ENCODE measurements around the gene AGXT. TPM values are rescaled to one million over a fixed set of nuclear protein-coding genes. Genes with fewer than 3 reads are reported as not detected.
"Not testable (repeated sequence)": the region's sequence is repeated elsewhere in the genome, so short reads cannot be mapped to it uniquely, and the experiment has no call there.

Gene AGXT
- total RNA-seq, 2 experiments from 2014 or later, result not detected

DNA sequence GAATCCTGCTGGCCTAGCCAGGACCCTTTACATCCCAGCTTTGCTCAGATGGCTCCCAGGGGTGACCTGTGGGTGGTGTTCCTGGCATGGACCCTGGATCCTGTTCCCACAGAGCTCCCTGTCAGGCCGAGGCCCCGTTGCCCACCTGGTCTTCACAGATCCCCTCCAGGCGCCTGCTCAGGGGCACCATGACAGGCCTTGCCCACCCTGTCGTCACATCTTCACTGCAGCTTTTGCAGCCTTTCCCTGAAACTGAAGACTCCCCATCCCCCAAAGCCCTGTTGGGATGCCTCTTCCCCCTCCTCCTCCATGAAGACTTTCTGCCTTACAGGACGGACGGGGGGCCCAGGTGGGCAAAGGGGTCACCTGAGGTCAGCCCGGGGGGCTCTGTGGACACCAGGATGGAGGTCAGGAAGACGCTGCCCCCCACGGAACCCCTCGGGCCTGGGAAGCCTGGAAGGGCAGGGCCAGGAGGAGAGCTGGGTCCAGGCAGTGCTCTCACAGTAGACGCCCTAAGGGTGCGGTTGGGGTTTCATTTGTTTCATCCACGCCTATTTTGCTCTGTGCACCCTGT, 35.6 kb upstream of the AGXT start:
- intact Hi-C loops (cut with micrococcal nuclease), result loop anchor here (1.0 kb wide), 3 partner anchors 12 to 1048 kb away; no protein-coding TSS in a partner anchor
- H3K27ac Mint-ChIP-seq, result no peak overlapping the region
- peaks cover 14% of the 10 kb centered on the region for H3K27me3 Mint-ChIP-seq (ENCODE audit: low read depth)
- H3K4me3 Mint-ChIP-seq, result no peak overlapping the region
- peaks cover 5% of the 10 kb centered on the region for H3K4me1 Mint-ChIP-seq (ENCODE audit: low read depth)
- no peaks in the 10 kb centered on the region for H3K9me3 Mint-ChIP-seq
- CTCF ChIA-PET, result no interaction called here
- no peaks in the 10 kb centered on the region for H3K36me3 Mint-ChIP-seq (ENCODE audit: low read depth)
- no peak for DNase-seq

DNA sequence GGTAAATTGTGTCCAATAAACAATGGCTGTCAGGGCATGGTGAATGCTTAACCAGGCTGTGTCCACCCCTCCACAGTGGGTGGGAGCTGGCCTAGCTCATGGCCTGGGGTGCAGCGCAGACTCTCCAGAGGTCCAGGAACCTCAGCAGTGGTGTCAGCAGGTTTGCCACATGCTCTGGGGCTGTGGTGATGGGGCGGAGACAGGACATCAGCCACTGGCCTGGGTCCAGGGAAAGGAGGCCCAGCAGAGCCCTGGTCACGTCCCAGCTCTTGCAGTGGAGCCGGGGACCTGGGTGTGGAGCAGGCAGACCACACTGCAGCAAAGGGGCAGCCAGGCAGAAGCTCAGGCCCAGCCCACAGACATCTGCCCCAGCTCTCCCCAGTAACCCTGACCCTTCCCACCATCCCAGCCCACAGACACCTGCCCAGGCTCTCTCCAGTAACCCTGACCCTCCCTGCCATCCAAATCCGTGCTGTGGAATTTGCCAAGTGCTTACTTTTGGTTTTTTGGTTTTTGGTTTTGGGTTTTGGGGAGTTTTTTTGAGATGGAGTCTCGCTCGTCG, 34.8 kb upstream of the AGXT start:
- Mint-ChIP-seq H3K9me3 (no peaks in the 10 kb centered on the region), H3K27ac (no peak overlapping the region), H3K27me3 (ENCODE audit: low read depth) (peaks cover 11% of the 10 kb centered on the region), H3K4me1 (ENCODE audit: low read depth) (peaks cover 5% of the 10 kb centered on the region), H3K4me3 (no peak overlapping the region), H3K36me3 (ENCODE audit: low read depth) (no peaks in the 10 kb centered on the region)
- no peak for DNase-seq
- intact Hi-C loops (cut with micrococcal nuclease), result no loop called here
- CTCF ChIA-PET, result no interaction called here

- Mint-ChIP-seq H3K27ac (no peak overlapping the region), H3K4me1 (ENCODE audit: low read depth) (peaks cover 5% of the 10 kb centered on the region), H3K27me3 (ENCODE audit: low read depth) (peaks cover 8% of the 10 kb centered on the region), H3K36me3 (ENCODE audit: low read depth) (no peaks in the 10 kb centered on the region), H3K4me3 (no peak overlapping the region), H3K9me3 (no peaks in the 10 kb centered on the region)
- intact Hi-C loops (cut with micrococcal nuclease), result no loop called here
- no peak for DNase-seq
- CTCF ChIA-PET, result no interaction called here
Observed at GRCh38 chr2:240834377-240834975, 34.1 kb upstream of the AGXT start.

GRCh38 chr2:240835528-240835927, 33.1 kb upstream of the AGXT start:
- Mint-ChIP-seq H3K36me3 (ENCODE audit: low read depth) (no peaks in the 10 kb centered on the region), H3K27ac (no peak overlapping the region), H3K4me1 (ENCODE audit: low read depth) (peaks cover 5% of the 10 kb centered on the region), H3K27me3 (ENCODE audit: low read depth) (peaks cover 4% of the 10 kb centered on the region), H3K9me3 (no peaks in the 10 kb centered on the region), H3K4me3 (no peak overlapping the region)
- no peak for DNase-seq
- intact Hi-C loops (cut with micrococcal nuclease), result no loop called here
- CTCF ChIA-PET, result no interaction called here

DNA sequence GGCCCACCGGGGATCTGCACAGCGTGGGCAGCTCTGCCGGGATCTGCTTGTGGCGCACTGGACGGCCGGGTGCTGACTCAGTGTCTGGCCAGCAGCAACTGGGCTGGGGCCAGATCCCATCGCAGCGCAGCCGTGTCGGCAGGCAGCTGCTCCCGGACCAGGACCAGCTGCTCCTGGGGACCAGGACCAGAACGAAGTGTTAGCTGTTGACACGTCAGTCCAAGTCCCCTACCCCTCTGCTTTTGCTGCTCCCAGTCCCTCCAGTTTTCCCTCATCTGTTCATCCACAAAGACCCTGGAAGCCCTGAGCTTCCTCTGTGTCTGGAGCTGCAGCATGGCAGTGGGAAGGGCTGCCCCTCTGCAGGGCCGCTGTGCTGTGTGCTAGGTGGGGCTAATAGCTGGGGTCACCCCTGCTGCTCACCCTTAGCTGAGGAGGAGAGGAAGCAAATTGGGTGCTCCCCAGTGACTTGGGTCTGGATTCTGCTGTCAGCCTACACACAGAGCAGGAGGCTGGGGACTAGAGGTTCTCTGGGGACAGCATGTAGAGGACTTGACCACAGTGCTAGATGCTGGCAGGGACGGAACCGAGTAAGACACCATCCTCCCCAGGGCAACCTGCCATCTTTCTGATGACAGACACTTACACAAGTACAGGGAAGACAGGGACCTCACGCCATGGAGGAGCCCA, 31.7 kb upstream of the AGXT start:
- no peak overlapping the region for H3K27ac Mint-ChIP-seq
- CTCF ChIA-PET, result interaction anchor here (1.2 kb wide), 1 partner anchor 15 kb away, joined by 3 read pairs; no protein-coding TSS in a partner anchor
- intact Hi-C loops (cut with micrococcal nuclease), result no loop called here
- H3K9me3 Mint-ChIP-seq, result no peaks in the 10 kb centered on the region
- no peaks in the 10 kb centered on the region for H3K4me1 Mint-ChIP-seq (ENCODE audit: low read depth)
- no peak for DNase-seq
- no peak overlapping the region for H3K4me3 Mint-ChIP-seq
- H3K36me3 Mint-ChIP-seq (ENCODE audit: low read depth), result no peaks in the 10 kb centered on the region
- H3K27me3 Mint-ChIP-seq (ENCODE audit: low read depth), result no peaks in the 10 kb centered on the region

DNA sequence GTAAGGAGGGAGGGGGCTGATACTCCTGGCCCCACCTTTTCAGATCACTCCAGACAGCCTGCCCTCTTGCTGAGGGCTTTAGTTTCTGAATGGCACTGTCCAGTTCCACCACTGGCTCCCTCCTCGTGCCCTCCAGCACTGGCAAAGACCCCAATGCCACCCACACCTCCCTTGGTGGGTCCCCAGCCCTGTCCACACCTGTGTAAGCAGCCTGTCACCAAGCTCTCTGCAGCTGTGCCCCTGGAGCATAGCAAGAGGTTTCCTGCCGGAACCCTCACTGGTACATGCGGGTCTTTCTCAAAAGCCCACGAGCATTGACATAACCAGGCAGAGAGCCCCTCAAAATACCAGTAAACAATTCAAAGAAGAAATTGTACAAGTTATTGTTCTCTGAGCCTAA, 31.0 kb upstream of the AGXT start:
- Mint-ChIP-seq H3K27ac (no peak overlapping the region), H3K9me3 (no peaks in the 10 kb centered on the region), H3K27me3 (ENCODE audit: low read depth) (no peaks in the 10 kb centered on the region), H3K4me1 (ENCODE audit: low read depth) (no peaks in the 10 kb centered on the region), H3K36me3 (ENCODE audit: low read depth) (no peaks in the 10 kb centered on the region), H3K4me3 (no peak overlapping the region)
- intact Hi-C loops (cut with micrococcal nuclease), result no loop called here
- DNase-seq, result no peak
- CTCF ChIA-PET, result interaction anchor here (0.9 to 1.2 kb wide), 2 partner anchors 14 kb away, joined by 3 read pairs; no protein-coding TSS in a partner anchor

- Mint-ChIP-seq H3K4me3 (no peak overlapping the region), H3K4me1 (ENCODE audit: low read depth) (no peaks in the 10 kb centered on the region), H3K27me3 (ENCODE audit: low read depth) (no peaks in the 10 kb centered on the region), H3K9me3 (no peaks in the 10 kb centered on the region), H3K36me3 (ENCODE audit: low read depth) (no peaks in the 10 kb centered on the region), H3K27ac (no peak overlapping the region)
- CTCF ChIA-PET, result interaction anchor here (0.6 to 2.1 kb wide), 7 partner anchors 18 to 437 kb away, joined by 3 to 9 read pairs (median 3); no protein-coding TSS in a partner anchor
- intact Hi-C loops (cut with micrococcal nuclease), result loop anchor here (1.0 kb wide), 1 partner anchor 325 kb away; no protein-coding TSS in a partner anchor
- no peak for DNase-seq
Observed at GRCh38 chr2:240839152-240840143, 29.2 kb upstream of the AGXT start.

- Mint-ChIP-seq H3K4me3 (no peak overlapping the region), H3K27ac (no peak overlapping the region), H3K27me3 (ENCODE audit: low read depth) (no peaks in the 10 kb centered on the region), H3K9me3 (peaks cover 5% of the 10 kb centered on the region), H3K36me3 (ENCODE audit: low read depth) (peaks cover 1% of the 10 kb centered on the region), H3K4me1 (ENCODE audit: low read depth) (no peaks in the 10 kb centered on the region)
- CTCF ChIA-PET, result interaction anchor here (0.6 to 2.1 kb wide), 9 partner anchors 11 to 1078 kb away, joined by 3 to 9 read pairs (median 3); no protein-coding TSS in a partner anchor
- intact Hi-C loops (cut with micrococcal nuclease), result loop anchor here (1.0 kb wide), 1 partner anchor 326 kb away; no protein-coding TSS in a partner anchor
- peak; percentile 48 for DNase-seq
Observed at GRCh38 chr2:240840435-240841060, 28.1 kb upstream of the AGXT start.

DNA sequence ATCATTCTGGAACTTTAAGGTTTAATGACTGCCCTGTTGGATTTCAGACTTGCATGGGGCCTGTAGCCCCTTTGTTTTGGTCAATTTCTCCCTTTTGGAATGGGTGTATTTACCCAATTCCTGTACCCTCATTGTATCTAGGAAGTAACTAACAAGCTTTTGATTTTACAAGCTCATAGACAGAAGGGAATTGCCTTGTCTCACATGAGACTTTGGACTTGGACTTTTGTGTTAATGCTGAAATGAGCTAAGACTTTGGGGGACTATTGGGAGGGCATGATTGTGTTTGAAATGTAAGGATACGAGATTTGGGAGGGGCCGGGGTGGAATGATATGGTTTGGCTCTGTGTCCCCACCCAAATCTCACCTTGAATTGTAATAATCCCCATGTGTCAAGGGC, 22.3 kb upstream of the AGXT start:
- H3K27ac Mint-ChIP-seq; intact Hi-C loops (cut with micrococcal nuclease); H3K4me3 Mint-ChIP-seq; H3K9me3 Mint-ChIP-seq; DNase-seq; H3K36me3 Mint-ChIP-seq (ENCODE audit: low read depth); H3K27me3 Mint-ChIP-seq (ENCODE audit: low read depth); H3K4me1 Mint-ChIP-seq (ENCODE audit: low read depth): not testable (repeated sequence)
- CTCF ChIA-PET, result interaction anchor here (1.4 kb wide), 1 partner anchor 15 kb away, joined by 3 read pairs; no protein-coding TSS in a partner anchor

- Mint-ChIP-seq H3K9me3 (peaks cover 5% of the 10 kb centered on the region), H3K4me1 (ENCODE audit: low read depth) (no peaks in the 10 kb centered on the region), H3K27ac (no peak overlapping the region), H3K27me3 (ENCODE audit: low read depth) (no peaks in the 10 kb centered on the region), H3K4me3 (no peak overlapping the region), H3K36me3 (ENCODE audit: low read depth) (peaks cover 1% of the 10 kb centered on the region)
- intact Hi-C loops (cut with micrococcal nuclease), result no loop called here
- no peak for DNase-seq
- CTCF ChIA-PET, result no interaction called here
Observed at GRCh38 chr2:240846873-240847595, 21.6 kb upstream of the AGXT start.

DNA sequence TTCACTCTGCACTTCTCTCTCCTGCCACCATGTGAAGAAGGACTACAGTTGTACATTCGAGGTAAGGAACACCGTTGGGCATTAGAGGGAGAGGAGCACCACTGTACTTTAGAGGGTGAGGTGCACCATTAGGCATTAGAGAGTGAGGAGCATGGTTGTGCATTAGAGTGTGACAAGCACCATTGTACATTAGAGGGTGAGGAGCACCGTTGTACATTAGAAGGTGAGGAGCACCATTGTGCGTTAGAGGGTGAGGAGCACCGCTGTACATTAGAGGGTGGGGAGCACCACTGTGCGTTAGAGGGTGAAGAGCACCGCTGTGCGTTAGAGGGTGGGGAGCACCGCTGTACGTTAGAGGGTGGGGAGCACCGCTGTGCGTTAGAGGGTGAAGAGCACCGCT, 20.8 kb upstream of the AGXT start:
- Mint-ChIP-seq H3K27me3 (ENCODE audit: low read depth) (no peaks in the 10 kb centered on the region), H3K36me3 (ENCODE audit: low read depth) (peaks cover 1% of the 10 kb centered on the region), H3K4me1 (ENCODE audit: low read depth) (no peaks in the 10 kb centered on the region), H3K27ac (no peak overlapping the region), H3K9me3 (peaks cover 5% of the 10 kb centered on the region), H3K4me3 (no peak overlapping the region)
- CTCF ChIA-PET, result no interaction called here
- intact Hi-C loops (cut with micrococcal nuclease), result no loop called here
- DNase-seq, result no peak
